K562 (cell line): ENCODE data around the gene PTPRR. TPM values are rescaled to one million over a fixed set of nuclear protein-coding genes. Genes with fewer than 3 reads are reported as not detected.

Source experiments
- ATAC-seq: fragments of 200-7000 bp; cut with Tn5 transposase; 3 replicates; pipeline ENCODE4 v1.9.1; 2020; ENCODE audit warnings: moderate library complexity
- BruUV-seq: library from RNA; stranded (reverse); fragments of 400-500 nt; replicated peaks from 2 replicates; lab custom pipeline; 2021; lab: Mats Ljungman, UMichigan
- CTCF ChIA-PET: fragments of 300-600 bp; formaldehyde crosslinking; extraction: SDS; loops from one replicate; lab custom pipeline; 2021; ENCODE audit warnings: low intra/inter-chr PET ratio; lab: Yijun Ruan, JAX
- POLR2A ChIA-PET: fragments of 300-600, 350-650 bp; sonication (Branson Sonifier 250); formaldehyde crosslinking; extraction: SDS; loops from one replicate; lab custom pipeline; 2021; ENCODE audit warnings: antibody characterized with exemption, inconsistent platforms; lab: Yijun Ruan, JAX
- DNase-seq, 4 experiments: peaks; one replicate each; pipeline versions ENCODE4 v3.0.0 to v3.0.0-alpha.2; 2011 to 2018; ENCODE audit warnings: low spot score in 3 of 4, mixed read lengths in 3 of 4; ENCODE audit errors: extremely low read depth in 1 of 4
- FAIRE-seq: peaks from 2 replicates; lab custom pipeline; 2011; peaks lifted over from hg19 to GRCh38; lab: Jason Lieb, UNC
- H2AFZ ChIP-seq: 2 replicates; pipeline ENCODE4 v1.6.0; 2011; ENCODE audit warnings: low read depth, low read length, control low read depth, inconsistent platforms
- H3K27ac ChIP-seq: fragments of 200-600 bp; 3 replicates; pipeline ENCODE4 v1.8.0; 2011; ENCODE audit warnings: low read depth, mild to moderate bottlenecking, control low read depth, inconsistent platforms, low read length, moderate library complexity, mixed read lengths; ENCODE audit errors: extremely low read depth
- H3K27me3 ChIP-seq, 2 experiments: fragments of 300-600 bp in 1 of 2; 2 replicates in 1 of 2; 3 replicates in 1 of 2; pipeline versions ENCODE4 v1.6.0 to v1.8.0; 2011; ENCODE audit warnings: inconsistent platforms in 2 of 2, low read length in 2 of 2, mild to moderate bottlenecking in 1 of 2, mixed read lengths in 1 of 2, moderate library complexity in 1 of 2; ENCODE audit not compliant: control insufficient read depth in 2 of 2, insufficient read depth in 2 of 2
- H3K36me3 ChIP-seq: fragments of 300-600 bp; 3 replicates; pipeline ENCODE4 v1.8.0; 2011; ENCODE audit warnings: mild to moderate bottlenecking, low read length, inconsistent platforms; ENCODE audit not compliant: control insufficient read depth, insufficient read depth
- H3K4me1 ChIP-seq, 2 experiments: fragments of 200-600 bp in 1 of 2; replicated peaks in 1 of 2; 2 replicates in 1 of 2; 3 replicates in 1 of 2; pipeline versions ENCODE4 v1.5.1 to v1.8.0; 2011; ENCODE audit warnings: inconsistent platforms in 2 of 2, low read length in 2 of 2, mild to moderate bottlenecking in 1 of 2, mixed read lengths in 1 of 2, moderate library complexity in 1 of 2; ENCODE audit not compliant: control insufficient read depth in 2 of 2, insufficient read depth in 2 of 2
- H3K4me2 ChIP-seq: 2 replicates; pipeline ENCODE4 v1.6.1; 2011; ENCODE audit warnings: low read length, control low read depth, inconsistent platforms, mixed read lengths; ENCODE audit not compliant: insufficient read depth
- H3K4me3 ChIP-seq: fragments of 200-600 bp; sonication (generic), shearing (Covaris generic); 2 replicates; pipeline ENCODE4 v1.5.1; 2016; ENCODE audit warnings: control low read depth, inconsistent platforms
- H3K79me2 ChIP-seq: fragments of 200-600 bp; 3 replicates; pipeline ENCODE4 v1.8.0; 2011; ENCODE audit warnings: low read length, inconsistent platforms; ENCODE audit not compliant: control insufficient read depth, insufficient read depth
- H3K9ac ChIP-seq, 2 experiments: 2 replicates each; pipeline versions ENCODE4 v1.6.0 to v1.6.1; 2011; ENCODE audit warnings: low read depth in 2 of 2, low read length in 2 of 2, control low read depth in 1 of 2, inconsistent platforms in 1 of 2, mild to moderate bottlenecking in 1 of 2, mixed read lengths in 1 of 2; ENCODE audit not compliant: insufficient read depth in 1 of 2
- H3K9me1 ChIP-seq: one replicate; pipeline ENCODE4 v1.6.0; 2011; ENCODE audit warnings: inconsistent platforms, mild to moderate bottlenecking, low read length, moderate library complexity; ENCODE audit not compliant: control insufficient read depth, insufficient read depth
- H3K9me3 ChIP-seq: replicated peaks from 2 replicates; pipeline ENCODE4 v1.5.1; 2011; ENCODE audit warnings: low read depth, low read length, inconsistent platforms; ENCODE audit not compliant: control insufficient read depth, insufficient read depth
- H4K20me1 ChIP-seq: replicated peaks from 2 replicates; pipeline ENCODE4 v1.6.1; 2011; ENCODE audit warnings: low read length, inconsistent platforms, mixed read lengths; ENCODE audit not compliant: control insufficient read depth, insufficient read depth
- CEBPB ChIP-seq: fragments of 450-650 bp; IDR thresholded peaks from 2 replicates; pipeline ENCODE4 v1.6.1; 2016; ENCODE audit warnings: missing genetic modification characterization, missing compliant biosample characterization
- E2F3 ChIP-seq: fragments of 250-450 bp; sonication (Bioruptor Pico); IDR thresholded peaks from 2 replicates; pipeline ENCODE4 v1.4.0; 2020; ENCODE audit warnings: mild to moderate bottlenecking
- ELF1 ChIP-seq: fragments of 200-800 bp; sonication (Bioruptor generic); IDR thresholded peaks from 2 replicates; pipeline ENCODE4 v1.6.1; 2016; ENCODE audit warnings: missing genetic modification characterization, missing compliant biosample characterization
- EP300 ChIP-seq: IDR thresholded peaks from 2 replicates; pipeline ENCODE4 v1.6.1; 2012; ENCODE audit warnings: low read length, improper control_type of control experiment
- HDGF ChIP-seq: fragments of 450-650 bp; IDR thresholded peaks from 2 replicates; pipeline ENCODE4 v1.6.1; 2016
- HMGN3 ChIP-seq: IDR thresholded peaks from 2 replicates; pipeline ENCODE4 v1.6.1; 2011; ENCODE audit warnings: borderline replicate concordance, low read depth, mild to moderate bottlenecking, mixed read lengths, low read length; ENCODE audit not compliant: insufficient read length; ENCODE audit errors: extremely low read depth
- KHSRP ChIP-seq: fragments of 450-650 bp; IDR thresholded peaks from 2 replicates; pipeline ENCODE4 v1.6.1; 2017
- L3MBTL2 ChIP-seq: fragments of 450-650 bp; IDR thresholded peaks from 2 replicates; pipeline ENCODE4 v1.6.1; 2016; ENCODE audit warnings: mild to moderate bottlenecking, moderate library complexity
- RUNX1 ChIP-seq: sonication (generic); IDR thresholded peaks from 2 replicates; pipeline ENCODE4 v1.6.1; 2016; ENCODE audit warnings: antibody characterized with exemption, low read depth
- SMAD4 ChIP-seq: fragments of 250-450 bp; sonication (Bioruptor Pico); conservative IDR thresholded peaks from 2 replicates; pipeline ENCODE4 v1.8.0; 2021; ENCODE audit warnings: inconsistent platforms, mild to moderate bottlenecking, moderate library complexity
- TARDBP ChIP-seq: fragments of 450-650 bp; IDR thresholded peaks from 2 replicates; pipeline ENCODE4 v1.6.1; 2016
- TBP ChIP-seq: optimal IDR thresholded peaks from 2 replicates; pipeline ENCODE3; 2011; ENCODE audit warnings: low read depth, low read length, improper control_type of control experiment
- YBX1 ChIP-seq: fragments of 450-650 bp; IDR thresholded peaks from 2 replicates; pipeline ENCODE4 v1.7.1; 2016; ENCODE audit warnings: mild to moderate bottlenecking
- ZKSCAN8 ChIP-seq: fragments of 200-800 bp; sonication (Bioruptor generic); IDR thresholded peaks from 2 replicates; pipeline ENCODE4 v1.6.1; 2016; ENCODE audit warnings: missing genetic modification characterization, missing compliant biosample characterization
- ZNF696 ChIP-seq: fragments of 250-450 bp; sonication (Bioruptor Pico); conservative IDR thresholded peaks from 2 replicates; pipeline ENCODE4 v1.4.0; 2020; ENCODE audit warnings: mild to moderate bottlenecking, moderate library complexity
- WGBS: fragments of 100-300 bp; shearing (Covaris generic); methylation state at CpG from one replicate; pipeline ENCODE4 v1.1.6; 2016; ENCODE audit warnings: low coverage, mixed read lengths; ENCODE audit not compliant: insufficient coverage; ENCODE audit errors: missing lambda C conversion rate; 5-methylcytosine and 5-hydroxymethylcytosine counted together
- in situ Hi-C: fragments of 300-500 bp; cut with MboI; formaldehyde crosslinking; loops from 4 replicates; pipeline ENCODE4 v1.15.0; 2018; ENCODE audit warnings: inconsistent platforms, mixed read lengths
- intact Hi-C: fragments of 100-400 bp; cut with micrococcal nuclease; formaldehyde crosslinking; loops from 2 replicates; pipeline ENCODE4 v1.14.2; 2022
- polyA plus RNA-seq, 8 experiments: library from polyadenylated mRNA; depleted of rRNA in 4 of 8; stranded (reverse) in 5 of 8; unstranded in 3 of 8; fragments of >200 nt; fragmentation: Nextera tagmentation in 2 of 8; fragmentation: Illumina TruSeq in 1 of 8; extraction: Ambion mirVana in 2 of 8; extraction: Trizol in 1 of 8; gene quantifications; 2 replicates each; pipeline versions ENCODE4 v1.2.1 to v1.2.3, GENCODE V29; 2011 to 2014; ENCODE audit warnings: inconsistent platforms in 1 of 8, missing spikeins in 1 of 8
- total RNA-seq, 7 experiments: library from RNA; depleted of rRNA in 6 of 7; stranded (reverse); fragments of >200 nt in 6 of 7; fragmentation: Illumina TruSeq in 2 of 7; extraction: Trizol in 2 of 7; gene quantifications; 2 replicates each; pipeline versions ENCODE4 v1.2.1 to v1.2.3, GENCODE V29; 2011 to 2021; ENCODE audit warnings: low replicate concordance in 1 of 7
- TF ChIP-seq, protein P1 (sequence below), 2 experiments: fragments of 450-650 bp; IDR thresholded peaks; 2 replicates each; pipeline ENCODE4 v1.6.1; 2018; ENCODE audit warnings: mild to moderate bottlenecking in 2 of 2, low read depth in 1 of 2; ENCODE audit not compliant: partially characterized antibody in 2 of 2

The PTPRR gene
- total and polyA plus RNA-seq, 9 of the 15 experiments (the other 6 are each of a cell fraction or from before 2014, with no cell fraction given) = 6.6 to 41.7 (median 12.3) TPM

- H3K4me1 ChIP-seq = peaks cover 0 to 3% of the 10 kb centered on the region in 2 experiments; a peak in 2 of 5 replicates
- in situ Hi-C loops = loop anchor here (25.0 kb wide), 1 partner anchor 262 kb away; no protein-coding TSS in a partner anchor
- H3K4me3 ChIP-seq = no peak overlapping the region
- no peaks in the 10 kb centered on the region for H3K9me3 ChIP-seq
- CTCF ChIA-PET = no interaction called here
- DNase-seq (no peak), ATAC-seq (no peak), FAIRE-seq (no peak)
- H3K27me3 ChIP-seq = no peaks in the 10 kb centered on the region
- H3K79me2 ChIP-seq = no peaks in the 10 kb centered on the region
- H4K20me1 ChIP-seq = no peaks in the 10 kb centered on the region
- no peak overlapping the region for H3K27ac ChIP-seq
- no peak overlapping the region for H3K9ac ChIP-seq
- BruUV-seq = no TSS peak
- intact Hi-C loops = no loop called here
- POLR2A ChIA-PET = no interaction called here
- no peaks in the 10 kb centered on the region for H3K36me3 ChIP-seq
- TF ChIP-seq CEBPB (tag) (no peak), HDGF (no peak), ELF1 (tag) (no peak), ZNF696 (CRISPR knock-in tag) (no peak), KHSRP (no peak), TARDBP (no peak)
- TF ChIP-seq, all 486 proteins: peak for 0
- Histone ChIP-seq H3K4me2 (no peak overlapping the region), H2AFZ (no peak overlapping the region), H3K9me1 (no peaks in the 10 kb centered on the region)
- 67% methylated on average over 2 of the region's 2 CpGs for WGBS
Observed at GRCh38 chr12:70749931-70750330, 170.6 kb downstream of the PTPRR start.

- no peaks in the 10 kb centered on the region for H3K9me1 ChIP-seq
- H3K9ac ChIP-seq = no peak overlapping the region
- H3K27me3 ChIP-seq = no peaks in the 10 kb centered on the region
- ATAC-seq = no peak
- no peaks in the 10 kb centered on the region for H3K9me3 ChIP-seq
- POLR2A ChIA-PET = no interaction called here
- peak; percentile 35 for FAIRE-seq
- no peak for DNase-seq
- no peaks in the 10 kb centered on the region for H4K20me1 ChIP-seq
- in situ Hi-C loops (loop anchor here (25.0 kb wide), 1 partner anchor 263 kb away; no protein-coding TSS in a partner anchor), intact Hi-C loops (no loop called here)
- no peak overlapping the region for H2AFZ ChIP-seq
- peaks cover 0 to 3% of the 10 kb centered on the region in 2 experiments; a peak in 2 of 5 replicates for H3K4me1 ChIP-seq
- H3K79me2 ChIP-seq = no peaks in the 10 kb centered on the region
- no peak overlapping the region for H3K4me2 ChIP-seq
- H3K4me3 ChIP-seq = no peak overlapping the region
- no peak overlapping the region for H3K27ac ChIP-seq
- H3K36me3 ChIP-seq = no peaks in the 10 kb centered on the region
- no TSS peak for BruUV-seq
- CTCF ChIA-PET = no interaction called here
- 73% methylated on average over 1 of the region's 1 CpG for WGBS
- TF ChIP-seq L3MBTL2 (no peak), EP300 (no peak), TBP (no peak), HMGN3 (no peak), E2F3 (CRISPR knock-in tag) (no peak), SMAD4 (CRISPR knock-in tag) (no peak), YBX1 (no peak), RUNX1 (no peak), ZKSCAN8 (CRISPR knock-in tag) (no peak)
- TF ChIP-seq, protein P1, sequence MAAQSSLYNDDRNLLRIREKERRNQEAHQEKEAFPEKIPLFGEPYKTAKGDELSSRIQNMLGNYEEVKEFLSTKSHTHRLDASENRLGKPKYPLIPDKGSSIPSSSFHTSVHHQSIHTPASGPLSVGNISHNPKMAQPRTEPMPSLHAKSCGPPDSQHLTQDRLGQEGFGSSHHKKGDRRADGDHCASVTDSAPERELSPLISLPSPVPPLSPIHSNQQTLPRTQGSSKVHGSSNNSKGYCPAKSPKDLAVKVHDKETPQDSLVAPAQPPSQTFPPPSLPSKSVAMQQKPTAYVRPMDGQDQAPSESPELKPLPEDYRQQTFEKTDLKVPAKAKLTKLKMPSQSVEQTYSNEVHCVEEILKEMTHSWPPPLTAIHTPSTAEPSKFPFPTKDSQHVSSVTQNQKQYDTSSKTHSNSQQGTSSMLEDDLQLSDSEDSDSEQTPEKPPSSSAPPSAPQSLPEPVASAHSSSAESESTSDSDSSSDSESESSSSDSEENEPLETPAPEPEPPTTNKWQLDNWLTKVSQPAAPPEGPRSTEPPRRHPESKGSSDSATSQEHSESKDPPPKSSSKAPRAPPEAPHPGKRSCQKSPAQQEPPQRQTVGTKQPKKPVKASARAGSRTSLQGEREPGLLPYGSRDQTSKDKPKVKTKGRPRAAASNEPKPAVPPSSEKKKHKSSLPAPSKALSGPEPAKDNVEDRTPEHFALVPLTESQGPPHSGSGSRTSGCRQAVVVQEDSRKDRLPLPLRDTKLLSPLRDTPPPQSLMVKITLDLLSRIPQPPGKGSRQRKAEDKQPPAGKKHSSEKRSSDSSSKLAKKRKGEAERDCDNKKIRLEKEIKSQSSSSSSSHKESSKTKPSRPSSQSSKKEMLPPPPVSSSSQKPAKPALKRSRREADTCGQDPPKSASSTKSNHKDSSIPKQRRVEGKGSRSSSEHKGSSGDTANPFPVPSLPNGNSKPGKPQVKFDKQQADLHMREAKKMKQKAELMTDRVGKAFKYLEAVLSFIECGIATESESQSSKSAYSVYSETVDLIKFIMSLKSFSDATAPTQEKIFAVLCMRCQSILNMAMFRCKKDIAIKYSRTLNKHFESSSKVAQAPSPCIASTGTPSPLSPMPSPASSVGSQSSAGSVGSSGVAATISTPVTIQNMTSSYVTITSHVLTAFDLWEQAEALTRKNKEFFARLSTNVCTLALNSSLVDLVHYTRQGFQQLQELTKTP (IDR thresholded peaks at IDR 0.05; ENCODE audit: low read depth in 1 of 2, partially characterized antibody in 2 of 2) = no peak
Observed at GRCh38 chr12:70748809-70749208, 171.7 kb downstream of the PTPRR start.
